CD4-positive, alpha-beta T cell (primary cell): ENCODE measurements around the gene CDKN1A. TPM values are rescaled to one million over a fixed set of nuclear protein-coding genes. Genes with fewer than 3 reads are reported as not detected.

Source experiments
- ATAC-seq: fragments of 200-7000 bp; cut with Tn5 transposase; one replicate; pipeline ENCODE4 v1.10.0; 2022; ENCODE audit warnings: mild to moderate bottlenecking; ENCODE audit not compliant: poor library complexity
- CTCF ChIA-PET: fragments of 350-600 bp; sonication (Branson Sonifier 250); formaldehyde crosslinking; loops from one replicate; lab custom pipeline; 2021; ENCODE audit warnings: antibody characterized with exemption, inconsistent platforms; lab: Charles Lee
- POLR2A ChIA-PET: fragments of 350-600 bp; sonication (Branson Sonifier 250); formaldehyde crosslinking; loops from one replicate; lab custom pipeline; 2021; ENCODE audit warnings: antibody characterized with exemption, inconsistent platforms; lab: Charles Lee
- DNase-seq, 14 experiments: peaks; one replicate each; pipeline ENCODE4 v3.0.0-alpha.2; 2013 to 2020; ENCODE audit warnings: mixed read lengths in 2 of 14
- H3K27ac ChIP-seq, 2 donors: one replicate each; pipeline versions ENCODE4 v1.5.1 to v1.7.0; 2013; ENCODE audit warnings: low read length in 2 of 2, low read depth in 1 of 2, mild to moderate bottlenecking in 1 of 2
- H3K27me3 ChIP-seq, 2 experiments: 1 replicate in 1 of 2; 2 replicates in 1 of 2; pipeline versions ENCODE4 v1.6.1 to v1.7.0; 2013; ENCODE audit warnings: low read length in 2 of 2, control low read depth in 1 of 2, mild to moderate bottlenecking in 1 of 2, moderate library complexity in 1 of 2; ENCODE audit not compliant: insufficient read depth in 2 of 2, control insufficient read depth in 1 of 2
- H3K36me3 ChIP-seq: one replicate; pipeline ENCODE4 v1.6.1; 2013; ENCODE audit warnings: low read length, control low read depth; ENCODE audit not compliant: insufficient read depth
- H3K4me1 ChIP-seq: one replicate; pipeline ENCODE4 v1.6.1; 2013; ENCODE audit warnings: low read length, control low read depth; ENCODE audit not compliant: insufficient read depth
- H3K4me3 ChIP-seq: one replicate; pipeline ENCODE4 v1.5.1; 2013; ENCODE audit warnings: mild to moderate bottlenecking, low read length, moderate library complexity
- H3K9me3 ChIP-seq, 2 experiments: 1 replicate in 1 of 2; 2 replicates in 1 of 2; pipeline versions ENCODE4 v1.6.1 to v1.7.0; 2013; ENCODE audit warnings: low read length in 2 of 2, mild to moderate bottlenecking in 2 of 2, control low read depth in 1 of 2, moderate library complexity in 1 of 2; ENCODE audit not compliant: control insufficient read depth in 1 of 2, insufficient read depth in 1 of 2
- H3K27ac Mint-ChIP-seq: one replicate; pipeline ENCODE4 v1.8.0; 2020; ENCODE audit warnings: mixed read lengths
- H3K27me3 Mint-ChIP-seq: one replicate; pipeline ENCODE4 v1.8.0; 2021; ENCODE audit warnings: mixed read lengths
- H3K36me3 Mint-ChIP-seq: one replicate; pipeline ENCODE4 v1.8.0; 2021; ENCODE audit warnings: low read depth, mixed read lengths
- H3K4me1 Mint-ChIP-seq: one replicate; pipeline ENCODE4 v1.8.0; 2021; ENCODE audit warnings: low read depth, mixed read lengths
- H3K4me3 Mint-ChIP-seq: one replicate; pipeline ENCODE4 v1.8.0; 2020; ENCODE audit warnings: mild to moderate bottlenecking, mixed read lengths
- H3K9me3 Mint-ChIP-seq: one replicate; pipeline ENCODE4 v1.8.0; 2020; ENCODE audit warnings: mixed read lengths
- CTCF ChIP-seq: fragments of 200-600 bp; IDR thresholded peaks from one replicate; pipeline ENCODE4 v1.8.0; 2022; ENCODE audit warnings: antibody characterized with exemption, mild to moderate bottlenecking
- intact Hi-C, 2 experiments: fragments of 100-400 bp; cut with DNase I in 1 of 2; cut with micrococcal nuclease in 1 of 2; formaldehyde crosslinking; loops; one replicate each; pipeline versions ENCODE4 v1.15.1 to v1.9.0; 2023 to 2025; cut with DNase I, micrococcal nuclease
- total RNA-seq, 174 experiments: library from RNA in 2 of 174; stranded (reverse) in 2 of 174; gene quantifications; one replicate each; pipeline ENCODE4 v1.2.3 and lab custom pipeline; 2021 to 2026

Gene CDKN1A
- total RNA-seq, 2 experiments from 2014 or later, result 98.3 to 98.6 TPM

DNA sequence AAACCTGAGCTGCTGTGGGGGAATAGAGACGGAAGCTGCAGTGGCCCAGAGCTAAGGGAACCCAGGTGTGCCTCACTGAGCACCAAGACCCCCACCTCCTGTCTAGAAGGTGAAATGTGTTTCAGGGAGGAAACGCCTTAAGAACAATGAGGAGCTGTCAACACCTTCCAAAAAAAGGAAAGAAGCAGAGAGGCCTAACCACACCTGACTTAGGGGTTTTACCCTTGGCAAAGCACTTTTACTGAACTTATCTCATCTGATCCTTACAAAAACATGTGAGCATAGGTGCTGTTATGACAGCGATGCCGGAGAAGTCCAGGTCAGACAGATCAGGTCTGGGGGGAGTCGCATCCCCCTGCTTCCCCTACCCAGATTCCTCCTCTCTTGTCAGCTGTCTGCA, 16.1 kb upstream of the CDKN1A start:
- DNase-seq (no peak), ATAC-seq (peak; percentile 80)
- Mint-ChIP-seq H3K36me3 (no peaks in the 10 kb centered on the region), H3K9me3 (no peaks in the 10 kb centered on the region), H3K4me3 (no peak overlapping the region), H3K4me1 (peaks cover 3% of the 10 kb centered on the region), H3K27me3 (peaks cover 20% of the 10 kb centered on the region), H3K27ac (peak overlapping the region; percentile 70)
- intact Hi-C loops, result no loop called here
- Histone ChIP-seq H3K4me1 (peaks cover 11% of the 10 kb centered on the region), H3K27me3 (peaks cover 15 to 22% of the 10 kb centered on the region in 2 experiments), H3K27ac (no peak overlapping the region), H3K4me3 (no peak overlapping the region), H3K36me3 (no peaks in the 10 kb centered on the region), H3K9me3 (peaks cover 0 to 6% of the 10 kb centered on the region in 2 experiments)
- ChIA-PET POLR2A (interaction anchor here (0.6 kb wide), 1 partner anchor 60 kb away, joined by 3 read pairs; no protein-coding TSS in a partner anchor), CTCF (interaction anchor here (0.6 kb wide), 1 partner anchor 47 kb away, joined by 3 read pairs; no protein-coding TSS in a partner anchor)
- no peak for TF ChIP-seq CTCF

DNA sequence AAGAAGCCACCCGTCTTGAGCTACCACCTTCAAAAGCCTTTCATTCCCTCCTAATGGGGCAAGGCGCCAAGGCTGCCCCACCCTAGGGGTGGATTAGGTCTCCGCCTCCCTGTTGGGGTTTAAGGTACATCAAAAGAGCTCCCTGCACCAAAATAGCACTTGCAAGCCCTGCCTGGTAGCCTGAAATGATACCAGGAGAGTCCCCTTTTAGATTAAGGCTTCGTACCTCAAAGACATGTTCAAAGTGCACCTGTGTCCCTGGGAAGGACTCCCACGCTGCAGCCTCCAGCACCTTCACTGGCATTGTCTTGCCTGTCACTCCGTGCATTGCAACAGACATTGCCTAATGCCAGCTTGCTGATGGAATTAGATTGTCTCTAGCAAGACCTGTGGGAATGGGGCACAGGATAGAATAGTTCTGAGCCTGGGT, 15.7 kb upstream of the CDKN1A start:
- POLR2A ChIA-PET, result interaction anchor here (0.6 to 0.7 kb wide), 2 partner anchors 56 to 61 kb away, joined by 3 read pairs; no protein-coding TSS in a partner anchor
- Histone ChIP-seq H3K9me3 (peaks cover 0 to 6% of the 10 kb centered on the region in 2 experiments), H3K36me3 (no peaks in the 10 kb centered on the region), H3K4me1 (peaks cover 11% of the 10 kb centered on the region), H3K4me3 (no peak overlapping the region), H3K27ac (no peak overlapping the region), H3K27me3 (peaks cover 12 to 22% of the 10 kb centered on the region in 2 experiments)
- peak overlapping the region; percentile 70 for H3K27ac Mint-ChIP-seq
- TF ChIP-seq CTCF, result no peak
- ATAC-seq (peak; percentile 69), DNase-seq (peak in 2 of 14 experiments; percentile 13 to 24)
- intact Hi-C loops, result no loop called here
- no peaks in the 10 kb centered on the region for H3K36me3 Mint-ChIP-seq
- H3K27me3 Mint-ChIP-seq, result peaks cover 15% of the 10 kb centered on the region
- no peaks in the 10 kb centered on the region for H3K9me3 Mint-ChIP-seq
- CTCF ChIA-PET, result no interaction called here
- H3K4me3 Mint-ChIP-seq, result no peak overlapping the region
- peaks cover 3% of the 10 kb centered on the region for H3K4me1 Mint-ChIP-seq

DNA sequence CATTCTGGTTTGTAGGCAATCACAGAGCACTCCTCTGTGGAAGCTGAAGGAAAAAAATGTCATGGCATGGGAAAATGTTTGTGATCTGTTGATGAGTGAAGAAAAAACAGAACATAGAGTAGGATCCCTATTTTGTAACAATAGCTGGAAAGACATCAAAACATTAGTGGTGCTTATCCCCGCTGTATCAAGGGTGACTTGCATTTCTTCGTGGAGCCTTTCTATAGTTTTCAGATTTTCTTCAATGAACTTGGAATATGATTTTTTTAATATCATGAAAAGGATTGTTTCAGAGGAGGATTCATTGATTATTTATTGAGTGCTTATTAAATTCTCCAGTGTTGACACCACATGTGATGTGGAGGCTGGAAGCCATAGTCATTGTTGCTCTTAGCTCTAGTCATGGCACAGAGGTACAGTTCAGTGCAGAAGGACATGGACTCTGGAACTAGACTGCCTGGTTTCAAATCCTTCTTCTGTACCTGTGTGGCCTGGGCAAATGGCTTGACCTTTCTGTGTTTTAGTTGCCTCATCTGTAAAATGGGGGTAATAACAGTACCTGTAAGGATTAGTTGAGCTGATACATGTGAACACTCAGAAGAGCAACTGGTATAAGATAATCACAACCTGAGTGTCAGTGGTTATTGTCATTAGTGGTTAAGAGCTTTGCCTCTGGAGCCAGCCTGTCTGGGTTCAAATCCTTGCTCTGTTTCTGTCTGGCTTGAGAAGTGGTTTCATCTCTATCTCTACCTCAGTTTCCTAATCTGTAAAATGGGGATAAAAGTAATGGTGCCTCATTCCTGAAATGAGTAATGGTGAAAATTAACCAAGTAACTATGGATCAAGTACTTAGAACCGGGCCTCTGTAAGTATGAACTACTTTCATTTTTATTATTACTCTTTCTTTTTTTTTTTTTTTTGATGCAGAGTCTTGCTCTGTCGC, 14.7 kb upstream of the CDKN1A start:
- no peak overlapping the region for H3K27ac ChIP-seq
- no peak for ATAC-seq

More for the DNA sequence above, 14.7 kb upstream of the CDKN1A start:
- Mint-ChIP-seq H3K9me3 (no peaks in the 10 kb centered on the region), H3K36me3 (no peaks in the 10 kb centered on the region), H3K4me1 (peaks cover 3% of the 10 kb centered on the region), H3K27me3 (peaks cover 12% of the 10 kb centered on the region), H3K4me3 (no peak overlapping the region), H3K27ac (no peak overlapping the region)
- no peak for DNase-seq
- ChIA-PET CTCF (no interaction called here), POLR2A (interaction anchor here (0.7 kb wide), 1 partner anchor 57 kb away, joined by 3 read pairs; no protein-coding TSS in a partner anchor)
- Histone ChIP-seq H3K4me1 (peaks cover 11% of the 10 kb centered on the region), H3K36me3 (no peaks in the 10 kb centered on the region), H3K9me3 (peaks cover 0 to 6% of the 10 kb centered on the region in 2 experiments), H3K27me3 (peaks cover 11 to 22% of the 10 kb centered on the region in 2 experiments), H3K4me3 (no peak overlapping the region)
- intact Hi-C loops, result no loop called here
- no peak for TF ChIP-seq CTCF
